NCI-H345 (cell line): Measurements from ENCODE around the gene TSACC.
"Not testable (repeated sequence)": the region's sequence is repeated elsewhere in the genome, so short reads cannot be mapped to it uniquely, and the experiment has no call there.

ENCODE experiments used
- DNase-seq: peaks from one replicate; lab custom pipeline; 2025; lab: John Stamatoyannopoulos, UW

TSACC gene

DNA sequence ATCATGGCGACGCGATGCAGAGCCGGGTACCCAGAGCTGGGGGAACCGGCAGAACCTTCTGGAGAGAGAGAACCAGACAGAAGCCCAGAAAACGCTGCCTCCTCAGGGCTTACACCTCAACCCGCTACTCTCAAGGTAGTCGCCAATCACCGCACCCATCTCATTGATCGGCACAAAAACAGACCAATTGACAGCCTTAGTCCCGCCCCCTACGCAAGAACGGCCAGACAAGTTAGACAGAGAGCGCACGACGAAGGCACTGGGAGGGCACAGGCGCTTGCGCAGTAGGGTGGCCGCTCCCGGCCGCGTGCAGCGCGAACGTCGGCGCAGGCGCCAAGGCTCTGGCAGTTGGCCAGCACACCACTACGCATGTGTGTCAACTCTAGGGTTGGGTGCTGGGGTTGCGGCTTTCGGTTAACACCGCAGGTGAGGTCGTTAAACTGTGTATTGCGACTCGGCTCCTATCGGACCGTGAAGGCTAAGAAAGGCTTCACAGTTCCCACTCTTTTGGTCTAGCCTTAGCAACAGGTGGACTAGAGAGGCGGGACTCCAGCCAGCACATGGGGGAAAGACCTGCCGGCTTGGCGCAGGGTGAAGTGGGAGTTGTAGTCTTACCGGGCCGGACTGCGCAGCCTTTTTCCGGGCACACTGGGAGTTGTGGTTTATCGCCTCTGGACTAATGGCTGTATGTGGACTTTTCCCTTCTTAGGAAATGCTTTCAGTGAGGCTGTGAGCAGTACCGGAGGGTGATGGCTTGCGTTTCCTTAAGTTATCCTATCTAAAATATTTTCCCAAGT is at the start of gene TSACC, which contains the start of gene CCT3:
Gene TSACC (plus strand): TSS at position 347 of the 797 bp plus-strand sequence. CDS start 1,232 bp downstream, outside the sequence.
Gene CCT3 (minus strand): TSS at position 113 of the 797 bp plus-strand sequence. CDS start 108 bp downstream, at position 5.
- peak; percentile 100 for DNase-seq

GRCh38 chr1:156289857-156290256 is 48.5 kb upstream of the TSACC start:
- no peak for DNase-seq

DNA sequence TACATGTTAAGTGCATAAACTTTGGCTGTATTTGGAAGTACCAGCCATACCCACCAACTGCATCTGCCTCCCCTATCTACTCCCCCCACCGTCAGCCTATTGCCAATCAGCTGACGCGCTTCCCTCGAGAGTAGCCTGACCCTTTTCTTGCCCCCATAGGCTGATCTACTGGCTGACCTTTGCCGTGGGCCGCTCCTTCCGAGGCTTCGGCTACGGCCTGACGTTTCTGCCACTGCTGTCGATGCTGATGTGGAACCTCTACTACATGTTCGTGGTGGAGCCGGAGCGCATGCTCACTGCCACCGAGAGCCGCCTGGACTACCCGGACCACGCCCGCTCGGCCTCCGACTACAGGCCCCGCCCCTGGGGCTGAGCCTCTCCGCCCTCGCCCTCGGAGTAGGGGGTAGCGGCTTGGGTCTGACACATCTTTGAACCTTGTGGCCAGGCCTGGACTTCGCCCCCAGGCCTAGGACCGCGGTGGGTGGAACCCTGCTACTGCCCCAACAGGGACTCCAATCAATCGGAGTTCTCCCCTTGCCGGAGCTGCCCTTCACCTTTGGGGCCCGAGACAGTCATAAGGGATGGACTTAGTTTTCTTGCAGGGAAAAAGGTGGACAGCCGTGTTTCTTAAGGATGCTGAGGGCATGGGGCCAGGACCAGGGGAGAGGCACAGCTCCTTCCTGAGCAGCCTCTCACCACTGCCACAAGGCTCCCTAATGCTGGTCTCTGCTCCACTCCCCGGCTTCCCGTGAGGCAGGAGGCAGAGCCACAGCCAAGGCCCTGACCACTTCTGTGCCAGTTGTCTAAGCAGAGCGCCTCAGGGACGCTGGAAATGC is 46.9 kb upstream of the TSACC start:
- no peak for DNase-seq

GRCh38 chr1:156293098-156293434 is 45.3 kb upstream of the TSACC start:
- DNase-seq, result no peak

GRCh38 chr1:156293895-156294294 is 44.4 kb upstream of the TSACC start:
- no peak for DNase-seq

GRCh38 chr1:156295391-156295947 is 42.9 kb upstream of the TSACC start, which contains the start of gene GLMP:
TSS of gene GLMP (minus strand) at chr1:156295679. CDS start at chr1:156295645, 34 bp downstream.
- DNase-seq, result peak; percentile 96

GRCh38 chr1:156298852-156299357 is 39.4 kb upstream of the TSACC start, which contains the start of gene VHLL:
TSS of gene VHLL (minus strand) at chr1:156299307. CDS start at chr1:156299189, 118 bp downstream.
- no peak for DNase-seq

DNA sequence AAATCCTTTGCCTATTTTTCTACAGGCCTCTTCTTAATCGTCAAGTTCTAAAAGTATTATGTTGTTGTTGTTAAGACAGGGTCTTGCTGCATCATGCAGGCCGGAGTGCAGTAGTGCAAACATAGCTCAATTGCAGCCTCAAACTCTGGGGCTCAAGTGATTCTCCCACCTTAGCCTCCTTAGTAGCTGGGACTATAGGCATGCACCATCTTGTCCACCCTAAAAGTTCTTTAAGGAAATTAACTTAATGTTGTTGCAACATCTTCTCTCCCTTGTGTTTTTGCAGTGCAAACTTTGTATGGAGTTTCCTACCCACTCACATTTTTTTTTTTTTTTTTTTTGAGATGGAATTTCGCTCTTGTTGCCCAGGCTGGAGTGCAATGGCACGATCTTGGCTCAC is 35.1 kb upstream of the TSACC start:
- DNase-seq, result no peak

DNA sequence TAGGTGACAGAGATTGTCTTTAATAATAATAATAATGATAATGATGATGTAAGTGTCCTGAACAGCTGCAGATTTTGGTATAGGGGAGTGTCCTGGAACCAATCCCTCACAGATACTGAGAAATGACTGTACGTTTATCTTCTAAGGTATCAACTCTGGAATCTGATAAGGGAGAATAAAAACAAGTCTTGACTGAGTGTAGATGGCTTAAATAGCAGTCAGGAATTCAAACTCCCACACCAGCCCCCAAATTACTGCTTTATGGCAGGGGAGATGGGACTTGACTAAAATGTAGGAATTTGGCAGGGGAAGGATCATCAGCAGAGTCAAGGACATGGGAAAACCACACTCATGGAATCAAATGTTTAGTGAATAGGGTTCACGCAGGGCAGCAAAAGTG is 33.1 kb upstream of the TSACC start:
- no peak for DNase-seq

- no peak for DNase-seq
These were observed 30.2 kb upstream of the TSACC start for GRCh38 chr1:156308078-156308477.

GRCh38 chr1:156310962-156311361 is 27.4 kb upstream of the TSACC start:
- no peak for DNase-seq

DNA sequence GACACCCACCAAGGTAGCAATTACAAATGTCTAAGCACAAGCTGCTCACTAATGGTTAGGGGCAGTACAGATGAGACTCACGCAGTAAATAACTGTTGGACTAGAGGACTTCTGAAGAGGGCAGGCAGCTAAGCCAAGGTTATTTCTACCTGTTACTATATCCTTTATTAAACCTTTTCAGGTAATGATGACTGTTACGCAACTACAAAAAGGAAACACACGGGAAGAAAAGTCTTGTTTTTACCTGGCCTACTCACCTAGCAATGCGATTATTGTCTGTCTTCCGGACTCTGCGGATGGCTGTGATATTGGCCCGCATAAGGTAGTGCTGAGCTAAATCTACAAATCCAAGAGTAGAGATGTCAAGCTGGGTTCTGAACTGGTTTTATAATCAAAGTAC is 21.4 kb upstream of the TSACC start:
- DNase-seq, result no peak

DNA sequence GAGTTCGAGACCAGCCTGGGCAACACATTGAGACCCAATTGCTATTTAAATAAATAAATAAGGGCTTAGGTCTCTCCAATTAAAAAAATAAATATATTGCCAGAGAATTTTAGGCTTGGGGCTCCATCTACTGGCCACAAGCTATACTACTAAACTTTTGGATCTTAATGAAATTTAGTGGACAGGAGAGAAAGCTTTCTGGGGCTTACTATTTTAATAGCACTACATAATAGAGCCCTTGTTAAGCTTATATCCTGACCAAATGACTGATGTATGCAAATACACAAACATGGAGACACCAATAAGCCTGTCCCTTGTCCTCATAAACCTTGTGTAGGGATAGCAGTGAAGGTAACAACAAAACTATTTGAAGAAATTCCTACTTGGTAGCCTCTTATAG is 18.7 kb upstream of the TSACC start:
- peak; percentile 50 for DNase-seq

DNA sequence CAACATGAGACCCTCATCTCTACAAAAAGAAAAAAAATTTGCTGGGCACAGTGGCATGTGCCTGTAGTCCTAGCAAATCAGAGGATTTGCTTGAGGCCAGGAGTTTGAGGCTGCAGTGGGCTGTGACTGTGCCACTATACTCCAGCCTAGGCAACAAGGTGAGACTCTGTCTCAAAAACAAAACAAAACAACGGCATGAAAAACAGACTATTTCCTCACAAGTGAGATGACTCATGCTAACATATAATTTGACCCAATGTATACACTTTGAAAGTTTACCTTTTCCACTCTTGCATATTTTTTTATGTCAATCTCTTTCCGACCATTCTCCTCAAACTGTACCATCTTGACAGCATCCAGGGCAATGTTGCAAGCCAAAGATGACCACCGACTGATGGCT is 17.8 kb upstream of the TSACC start:
- DNase-seq, result no peak

GRCh38 chr1:156323179-156323578 is 15.1 kb upstream of the TSACC start:
- DNase-seq, result not testable (repeated sequence)

DNA sequence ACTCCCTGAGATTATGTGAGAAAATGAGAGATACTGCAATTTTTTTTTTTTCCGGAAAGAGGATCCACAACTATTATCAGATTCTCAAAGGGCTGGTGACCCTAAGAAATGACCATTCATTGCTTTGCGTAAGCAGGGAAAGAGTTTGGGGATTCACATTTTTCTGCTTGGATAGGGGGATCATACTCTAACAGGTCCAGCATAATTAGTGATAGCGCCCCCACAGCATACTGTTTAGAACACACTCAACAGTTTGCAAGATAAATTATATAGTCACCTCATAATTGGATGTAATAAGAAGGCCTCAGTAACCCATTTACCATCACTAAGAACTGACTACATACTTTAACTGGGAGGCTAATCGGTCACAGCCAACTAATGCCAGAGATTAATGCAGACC is 2.1 kb upstream of the TSACC start:
- DNase-seq, result no peak

DNA sequence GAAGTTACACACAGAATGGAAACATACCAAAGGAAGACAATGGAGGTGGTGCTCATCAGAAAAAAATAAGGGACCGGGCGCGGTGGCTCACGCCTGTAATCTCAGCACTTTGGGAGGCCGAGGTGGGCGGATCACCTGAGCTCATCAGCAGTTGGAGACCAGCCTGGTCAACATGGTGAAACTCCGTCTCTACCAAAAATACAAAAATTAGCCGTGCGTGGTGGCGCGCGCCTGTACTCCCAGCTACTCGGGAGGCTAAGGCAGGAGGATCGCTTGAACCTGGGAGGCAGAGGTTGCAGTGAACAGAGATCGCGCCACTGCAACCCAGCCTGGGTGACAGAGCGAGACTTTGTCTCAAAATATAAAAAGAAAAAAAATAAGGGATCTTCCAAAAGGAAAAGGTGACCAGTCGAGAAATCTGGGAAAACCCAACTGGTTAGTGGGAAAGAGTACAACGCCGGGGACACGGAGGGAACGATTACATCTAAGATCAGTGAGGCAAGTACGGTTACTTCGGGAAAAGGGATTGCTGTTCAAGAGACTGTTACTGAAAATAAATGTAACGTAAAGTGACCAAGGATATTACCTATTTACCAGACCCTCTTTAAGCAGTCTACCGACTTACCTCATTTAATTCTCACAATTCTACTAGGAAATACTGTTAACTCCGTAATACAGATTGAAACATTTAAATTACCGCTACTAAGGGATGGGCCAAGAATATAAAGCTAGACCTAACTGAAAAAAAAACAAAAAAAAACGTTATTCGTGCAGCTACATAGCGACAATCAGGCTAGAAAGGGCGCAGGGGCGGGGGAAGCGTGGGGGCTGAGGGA is 1.1 kb upstream of the TSACC start:
- no peak for DNase-seq

- DNase-seq, result peak; percentile 81
These were observed 492 bp upstream of the TSACC start for GRCh38 chr1:156337888-156338179.

DNA sequence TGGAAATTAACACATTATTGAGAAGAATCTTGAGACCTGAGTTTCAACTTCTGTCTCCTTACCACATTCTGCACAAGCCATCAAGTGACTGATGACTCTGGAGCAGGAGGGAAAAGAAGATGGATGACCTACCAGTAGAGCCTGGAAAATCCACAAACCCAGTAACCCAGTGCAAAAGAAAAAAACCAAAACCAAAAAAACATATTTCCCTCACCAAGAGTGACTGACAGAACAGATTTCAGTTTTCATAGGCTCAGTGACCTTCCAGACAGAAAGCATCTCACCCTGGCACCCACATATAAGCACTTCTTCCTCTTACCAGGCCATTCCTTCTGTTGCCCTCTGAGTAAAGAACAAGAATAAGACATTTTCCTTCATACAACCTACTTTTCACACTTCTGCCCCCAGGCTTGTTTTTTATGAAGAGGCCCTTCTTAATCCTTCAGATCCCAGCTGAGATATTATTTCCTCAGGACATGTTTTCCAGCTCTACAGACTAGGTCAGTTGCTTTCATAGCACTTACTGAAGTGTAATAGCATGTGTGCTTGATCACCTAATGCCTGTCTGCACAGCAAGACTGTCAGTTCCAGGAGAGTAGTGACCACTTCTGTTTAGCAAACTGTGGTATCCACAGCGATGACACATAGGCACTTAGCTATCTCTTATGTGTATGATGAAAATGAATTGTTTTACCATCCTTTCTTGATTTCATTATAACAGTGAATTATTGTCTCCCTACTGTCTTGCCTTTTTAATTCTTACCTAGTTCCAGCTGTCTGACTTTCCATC is 4.0 kb downstream of the TSACC start:
- DNase-seq, result no peak

DNA sequence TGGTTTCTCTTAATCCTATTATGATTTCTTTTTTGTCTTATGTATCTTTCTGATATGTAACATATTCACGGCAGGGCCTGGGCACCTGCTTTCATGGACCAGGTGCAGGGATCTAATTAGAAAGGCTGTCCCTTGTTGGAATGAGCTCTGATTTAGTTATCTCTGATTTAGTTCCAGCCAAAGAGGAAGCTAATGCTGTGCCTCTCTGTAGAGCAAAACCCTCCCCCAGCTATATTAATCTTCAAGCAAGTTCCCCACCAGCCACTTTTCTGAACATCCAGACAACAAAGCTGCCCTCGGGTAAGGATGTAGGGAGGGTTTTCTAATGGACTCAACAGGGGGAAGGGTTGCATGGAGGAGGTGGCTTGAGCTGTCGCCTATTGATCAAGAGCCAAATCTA is 6.1 kb downstream of the TSACC start:
- no peak for DNase-seq

GRCh38 chr1:156346035-156346434 is 7.7 kb downstream of the TSACC start:
- not testable (repeated sequence) for DNase-seq
